IMR-90 (cell line): ENCODE data around the gene SCGB1C1. TPM values are rescaled to one million over a fixed set of nuclear protein-coding genes. Genes with fewer than 3 reads are reported as not detected.

Experiments
- ATAC-seq: fragments of 200-7000 bp; cut with Tn5 transposase; 2 replicates; pipeline ENCODE4 v1.9.1; 2020; ENCODE audit warnings: low read depth, mild to moderate bottlenecking, moderate library complexity
- BruUV-seq: library from RNA; stranded (reverse); fragments of 400-500 nt; replicated peaks from 2 replicates; lab custom pipeline; 2021; lab: Mats Ljungman, UMichigan
- CTCF ChIA-PET: fragments of 300-600 bp; formaldehyde crosslinking; extraction: SDS; loops from one replicate; lab custom pipeline; 2021; ENCODE audit warnings: antibody characterized with exemption; lab: Yijun Ruan, JAX
- POLR2A ChIA-PET: fragments of 300-600 bp; sonication (Branson Sonifier 250); formaldehyde crosslinking; loops from one replicate; lab custom pipeline; 2022; ENCODE audit warnings: antibody characterized with exemption; ENCODE audit not compliant: unreplicated experiment; lab: Charles Lee
- DNase-seq: peaks from one replicate; pipeline ENCODE4 v3.0.0; 2013
- H2AFZ ChIP-seq: replicated peaks from 2 replicates; pipeline ENCODE3; 2013; ENCODE audit warnings: low read length, mild to moderate bottlenecking; ENCODE audit not compliant: poor library complexity
- H2AK5ac ChIP-seq: 2 replicates; pipeline ENCODE4 v1.6.1; 2013; ENCODE audit warnings: low read depth, low read length, inconsistent platforms
- H2AK9ac ChIP-seq: replicated peaks from 2 replicates; pipeline ENCODE3; 2013; ENCODE audit warnings: mild to moderate bottlenecking, low read depth, low read length, moderate library complexity; ENCODE audit not compliant: poor library complexity
- H2BK120ac ChIP-seq: 2 replicates; pipeline ENCODE4 v1.6.1; 2013; ENCODE audit warnings: low read depth, low read length, inconsistent platforms
- H2BK15ac ChIP-seq: 3 replicates; pipeline ENCODE4 v1.6.1; 2013; ENCODE audit warnings: low read depth, low read length, inconsistent platforms
- H2BK20ac ChIP-seq: 2 replicates; pipeline ENCODE4 v1.6.1; 2013; ENCODE audit warnings: low read depth, mild to moderate bottlenecking, inconsistent platforms, low read length, moderate library complexity
- H2BK5ac ChIP-seq: 2 replicates; pipeline ENCODE4 v1.6.1; 2013; ENCODE audit warnings: mild to moderate bottlenecking, low read depth, low read length, inconsistent platforms; ENCODE audit not compliant: poor library complexity, severe bottlenecking
- H3K14ac ChIP-seq: replicated peaks from 2 replicates; pipeline ENCODE4 v1.6.1; 2013; ENCODE audit warnings: low read depth, low read length, inconsistent platforms
- H3K18ac ChIP-seq: 2 replicates; pipeline ENCODE4 v1.6.1; 2013; ENCODE audit warnings: low read depth, low read length, control low read depth
- H3K23ac ChIP-seq: 2 replicates; pipeline ENCODE4 v1.6.1; 2013; ENCODE audit warnings: low read depth, low read length, inconsistent platforms
- H3K27ac ChIP-seq: 2 replicates; pipeline ENCODE4 v1.5.1; 2013; ENCODE audit warnings: mild to moderate bottlenecking, control low read depth, low read length; ENCODE audit not compliant: insufficient read depth
- H3K27me3 ChIP-seq: 2 replicates; pipeline ENCODE4 v1.6.1; 2013; ENCODE audit warnings: low read length; ENCODE audit not compliant: control insufficient read depth, insufficient read depth
- H3K36me3 ChIP-seq: 2 replicates; pipeline ENCODE4 v1.6.1; 2013; ENCODE audit warnings: low read length, mixed read lengths; ENCODE audit not compliant: control insufficient read depth, insufficient read depth
- H3K4ac ChIP-seq: 2 replicates; pipeline ENCODE4 v1.6.1; 2013; ENCODE audit warnings: low read depth, low read length, inconsistent platforms
- H3K4me1 ChIP-seq: 2 replicates; pipeline ENCODE4 v1.6.1; 2013; ENCODE audit warnings: low read length, mixed read lengths; ENCODE audit not compliant: control insufficient read depth, insufficient read depth
- H3K4me2 ChIP-seq: 2 replicates; pipeline ENCODE4 v1.6.1; 2013; ENCODE audit warnings: low read depth, mild to moderate bottlenecking, control low read depth, low read length, moderate library complexity
- H3K4me3 ChIP-seq: 2 replicates; pipeline ENCODE4 v1.5.1; 2013; ENCODE audit warnings: low read depth, mild to moderate bottlenecking, control low read depth, low read length, moderate library complexity; ENCODE audit not compliant: insufficient read depth
- H3K56ac ChIP-seq: 2 replicates; pipeline ENCODE4 v1.6.1; 2013; ENCODE audit warnings: low read length, inconsistent platforms; ENCODE audit not compliant: insufficient read depth; ENCODE audit errors: extremely low read depth
- H3K79me1 ChIP-seq, 2 experiments: 2 replicates each; pipeline ENCODE4 v1.6.1; 2013; ENCODE audit warnings: low read length in 2 of 2, inconsistent platforms in 1 of 2, low read depth in 1 of 2
- H3K9ac ChIP-seq: 2 replicates; pipeline ENCODE4 v1.6.1; 2013; ENCODE audit warnings: low read depth, low read length, control low read depth
- H3K9me1 ChIP-seq: 2 replicates; pipeline ENCODE4 v1.6.1; 2013; ENCODE audit warnings: low read length, inconsistent platforms; ENCODE audit not compliant: insufficient read depth
- H3K9me3 ChIP-seq: 2 replicates; pipeline ENCODE4 v1.6.1; 2013; ENCODE audit warnings: low read length; ENCODE audit not compliant: control insufficient read depth, insufficient read depth
- H4K20me1 ChIP-seq: 2 replicates; pipeline ENCODE4 v1.6.1; 2013; ENCODE audit warnings: low read length, inconsistent platforms; ENCODE audit not compliant: insufficient read depth
- H4K5ac ChIP-seq: 2 replicates; pipeline ENCODE4 v1.6.1; 2013; ENCODE audit warnings: mild to moderate bottlenecking, low read depth, low read length, control low read depth
- H4K8ac ChIP-seq, 2 experiments: 2 replicates each; pipeline ENCODE4 v1.6.1; 2013; ENCODE audit warnings: low read depth in 2 of 2, low read length in 2 of 2, control low read depth in 1 of 2, inconsistent platforms in 1 of 2
- H4K91ac ChIP-seq: 2 replicates; pipeline ENCODE4 v1.6.1; 2013; ENCODE audit warnings: low read depth, low read length, inconsistent platforms; ENCODE audit not compliant: insufficient read depth
- BHLHE40 ChIP-seq: fragments of 150-350 bp; IDR thresholded peaks from 2 replicates; pipeline ENCODE4 v1.6.1; 2016; ENCODE audit warnings: mild to moderate bottlenecking, low read depth, low read length
- CEBPB ChIP-seq: IDR thresholded peaks from 2 replicates; pipeline ENCODE4 v1.6.1; 2012; ENCODE audit warnings: low read depth, low read length, improper control_type of control experiment
- CHD1 ChIP-seq: IDR thresholded peaks from 2 replicates; pipeline ENCODE4 v1.6.1; 2012; ENCODE audit warnings: low read depth, low read length, improper control_type of control experiment
- FOS ChIP-seq: fragments of 150-350 bp; IDR thresholded peaks from 2 replicates; pipeline ENCODE4 v1.6.1; 2016; ENCODE audit warnings: low read depth, low read length
- MAFK ChIP-seq: IDR thresholded peaks from 2 replicates; pipeline ENCODE4 v1.6.1; 2012; ENCODE audit warnings: low read depth, low read length, improper control_type of control experiment
- MAZ ChIP-seq: IDR thresholded peaks from 2 replicates; pipeline ENCODE4 v1.6.1; 2012; ENCODE audit warnings: low read depth, mild to moderate bottlenecking, low read length, improper control_type of control experiment, moderate library complexity, borderline replicate concordance
- MXI1 ChIP-seq: IDR thresholded peaks from 2 replicates; pipeline ENCODE4 v1.6.1; 2012; ENCODE audit warnings: low read depth, mild to moderate bottlenecking, low read length, moderate library complexity, borderline replicate concordance
- NFE2L2 ChIP-seq: fragments of 150-350 bp; IDR thresholded peaks from 2 replicates; pipeline ENCODE4 v1.6.1; 2016; ENCODE audit warnings: low read depth, mild to moderate bottlenecking, low read length
- POLR2A ChIP-seq: IDR thresholded peaks from 2 replicates; pipeline ENCODE4 v1.6.1; 2012; ENCODE audit warnings: mild to moderate bottlenecking, low read depth, low read length
- RAD21 ChIP-seq: IDR thresholded peaks from 2 replicates; pipeline ENCODE4 v1.6.1; 2012; ENCODE audit warnings: low read length, improper control_type of control experiment
- RCOR1 ChIP-seq: IDR thresholded peaks from 2 replicates; pipeline ENCODE4 v1.6.1; 2012; ENCODE audit warnings: mild to moderate bottlenecking, low read length, improper control_type of control experiment; ENCODE audit not compliant: insufficient replicate concordance
- RFX5 ChIP-seq: IDR thresholded peaks from 2 replicates; pipeline ENCODE4 v1.8.0; 2012; ENCODE audit warnings: low read depth, mild to moderate bottlenecking, low read length, moderate library complexity
- SMC3 ChIP-seq: fragments of 150-350 bp; IDR thresholded peaks from 2 replicates; pipeline ENCODE4 v1.6.1; 2016; ENCODE audit warnings: low read depth, mild to moderate bottlenecking, antibody characterized with exemption, low read length, moderate library complexity
- WGBS, 2 experiments: methylation state at CpG; one replicate each; pipeline versions ENCODE4 v1.1.5 to v1.1.7; 2013; ENCODE audit warnings: missing lambda C conversion rate in 2 of 2; ENCODE audit not compliant: insufficient read length in 1 of 2; ENCODE audit errors: extremely low coverage in 2 of 2; 5-methylcytosine and 5-hydroxymethylcytosine counted together
- dilution Hi-C: fragments of 300-500 bp; cut with HindIII; formaldehyde crosslinking; loops from one replicate; pipeline ENCODE4 v1.14.3; 2018; ENCODE audit warnings: low sequenced_read_pairs; ENCODE audit not compliant: unreplicated experiment
- in situ Hi-C: fragments of 300-500 bp; cut with MboI; formaldehyde crosslinking; loops from 3 replicates; pipeline ENCODE4 v1.14.3; 2019; ENCODE audit warnings: low sequenced_read_pairs, inconsistent platforms, mixed read lengths
- intact Hi-C: fragments of 100-400 bp; cut with micrococcal nuclease; formaldehyde crosslinking; loops from 2 replicates; pipeline ENCODE4 v1.10.0; 2022
- polyA plus RNA-seq, 3 experiments: library from polyadenylated mRNA; depleted of rRNA; stranded (reverse); fragments of >200 nt; gene quantifications; 2 replicates each; pipeline ENCODE4 v1.2.3, GENCODE V29; 2012; ENCODE audit warnings: low replicate concordance in 1 of 3
- total RNA-seq: library from RNA; depleted of rRNA; stranded (reverse); fragments of >200 nt; gene quantifications from 2 replicates; pipeline ENCODE4 v1.2.3, GENCODE V29; 2012
- TF ChIP-seq, protein P1 (sequence below): fragments of 150-350 bp; IDR thresholded peaks from 2 replicates; pipeline ENCODE4 v1.6.1; 2016; ENCODE audit warnings: low read depth, mild to moderate bottlenecking, low read length, moderate library complexity, borderline replicate concordance
- TF ChIP-seq, protein P2 (sequence below): fragments of 150-350 bp; IDR thresholded peaks from 2 replicates; pipeline ENCODE4 v1.6.1; 2017; ENCODE audit warnings: mild to moderate bottlenecking, antibody characterized with exemption, low read length, low read depth

Gene SCGB1C1
- total and polyA plus RNA-seq, 2 of the 4 experiments (the other 2 are of a cell fraction) = not detected

DNA sequence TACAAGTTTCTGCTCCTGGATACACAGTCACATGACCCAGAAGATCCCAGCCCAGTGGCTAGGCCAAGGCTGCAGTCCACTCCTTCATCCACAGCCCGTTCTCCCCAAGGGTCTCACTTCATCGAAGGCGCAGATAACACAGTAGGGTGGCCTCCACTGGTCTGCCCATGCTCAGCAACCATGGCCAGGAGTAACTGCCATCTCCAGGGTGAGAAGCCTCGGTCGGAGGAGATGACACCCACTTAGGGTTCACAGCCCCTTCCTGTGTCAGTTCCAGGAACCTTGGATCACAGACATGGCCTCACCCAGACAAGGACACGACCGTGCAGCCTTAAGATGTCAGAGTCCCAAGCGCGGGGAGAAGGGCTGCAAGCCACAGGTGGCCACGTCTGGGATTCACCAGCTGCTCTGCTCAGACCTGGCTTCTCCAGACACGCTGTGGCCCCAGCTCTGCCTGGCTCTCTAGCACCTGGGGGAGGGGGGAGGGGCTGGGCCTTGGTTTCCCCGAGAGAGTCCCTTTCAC, 11.8 kb downstream of the SCGB1C1 start:
- TF ChIP-seq NFE2L2 = no peak
- no peak for TF ChIP-seq BHLHE40
- TF ChIP-seq, protein P1, sequence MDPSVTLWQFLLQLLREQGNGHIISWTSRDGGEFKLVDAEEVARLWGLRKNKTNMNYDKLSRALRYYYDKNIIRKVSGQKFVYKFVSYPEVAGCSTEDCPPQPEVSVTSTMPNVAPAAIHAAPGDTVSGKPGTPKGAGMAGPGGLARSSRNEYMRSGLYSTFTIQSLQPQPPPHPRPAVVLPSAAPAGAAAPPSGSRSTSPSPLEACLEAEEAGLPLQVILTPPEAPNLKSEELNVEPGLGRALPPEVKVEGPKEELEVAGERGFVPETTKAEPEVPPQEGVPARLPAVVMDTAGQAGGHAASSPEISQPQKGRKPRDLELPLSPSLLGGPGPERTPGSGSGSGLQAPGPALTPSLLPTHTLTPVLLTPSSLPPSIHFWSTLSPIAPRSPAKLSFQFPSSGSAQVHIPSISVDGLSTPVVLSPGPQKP = no peak
- no peak for TF ChIP-seq RAD21
- no peak for TF ChIP-seq CEBPB
- TF ChIP-seq MAFK = no peak
- no peak for TF ChIP-seq CHD1
- TF ChIP-seq MAZ = no peak
- no peak for TF ChIP-seq POLR2A
- TF ChIP-seq FOS = no peak
- TF ChIP-seq SMC3 = no peak
- TF ChIP-seq MXI1 = no peak
- TF ChIP-seq, protein P2, sequence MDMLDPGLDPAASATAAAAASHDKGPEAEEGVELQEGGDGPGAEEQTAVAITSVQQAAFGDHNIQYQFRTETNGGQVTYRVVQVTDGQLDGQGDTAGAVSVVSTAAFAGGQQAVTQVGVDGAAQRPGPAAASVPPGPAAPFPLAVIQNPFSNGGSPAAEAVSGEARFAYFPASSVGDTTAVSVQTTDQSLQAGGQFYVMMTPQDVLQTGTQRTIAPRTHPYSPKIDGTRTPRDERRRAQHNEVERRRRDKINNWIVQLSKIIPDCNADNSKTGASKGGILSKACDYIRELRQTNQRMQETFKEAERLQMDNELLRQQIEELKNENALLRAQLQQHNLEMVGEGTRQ = no peak
- TF ChIP-seq RFX5 = no peak
- no peak for TF ChIP-seq RCOR1
- H4K5ac ChIP-seq = no peak overlapping the region
- peaks cover 12% of the 10 kb centered on the region for H3K4me1 ChIP-seq
- H3K27me3 ChIP-seq = no peaks in the 10 kb centered on the region
- in situ Hi-C loops = no loop called here
- WGBS, 2 experiments = 94% methylated on average over 6 of the region's 12 CpGs; no CpG with 5 or more reads in 1 of the 2 experiments
- H3K4ac ChIP-seq = no peak overlapping the region
- H3K27ac ChIP-seq = no peak overlapping the region
- H3K79me1 ChIP-seq = peaks cover 34 to 81% of the 10 kb centered on the region in 2 experiments; a peak in 3 of 4 replicates
- H3K4me2 ChIP-seq = no peak overlapping the region
- no peak overlapping the region for H2BK15ac ChIP-seq
- H4K91ac ChIP-seq = no peak overlapping the region
- ChIA-PET CTCF (interaction anchor here (0.6 kb wide), 1 partner anchor 96 kb away, joined by 3 read pairs; no protein-coding TSS in a partner anchor), POLR2A (no interaction called here)
- no peak for DNase-seq
- intact Hi-C loops = loop anchor here (5.0 kb wide), 3 partner anchors 103 to 313 kb away; partner anchors contain the start of gene IFITM2
- H3K18ac ChIP-seq = no peak overlapping the region
- peaks cover 75% of the 10 kb centered on the region for H4K20me1 ChIP-seq
- H2BK5ac ChIP-seq = no peak overlapping the region
- H2BK120ac ChIP-seq = no peak overlapping the region
- no peak overlapping the region for H4K8ac ChIP-seq
- ATAC-seq = no peak
- no peak overlapping the region for H2AK5ac ChIP-seq
- peaks cover 48% of the 10 kb centered on the region for H3K36me3 ChIP-seq
- H3K9me3 ChIP-seq = no peaks in the 10 kb centered on the region
- H3K14ac ChIP-seq = no peak overlapping the region
- H2AK9ac ChIP-seq = no peak overlapping the region
- H2BK20ac ChIP-seq = no peak overlapping the region
- dilution Hi-C loops = no loop called here
- no peak overlapping the region for H3K56ac ChIP-seq
- no peak overlapping the region for H3K4me3 ChIP-seq
- no peak overlapping the region for H2AFZ ChIP-seq
- H3K9me1 ChIP-seq = peaks cover 27% of the 10 kb centered on the region
- BruUV-seq = no TSS peak
- no peak overlapping the region for H3K23ac ChIP-seq
- no peak overlapping the region for H3K9ac ChIP-seq
